Neural progenitor cell (in vitro differentiated cells): Measurements from ENCODE around the gene FBN2. TPM values are rescaled to one million over a fixed set of nuclear protein-coding genes. Genes with fewer than 3 reads are reported as not detected.

Experiments
- DNase-seq: peaks from one replicate; pipeline ENCODE4 v3.0.0-alpha.2; 2016; ENCODE audit warnings: low spot score
- H2AFZ ChIP-seq: fragments of 200-600 bp; sonication (generic); replicated peaks from 2 replicates; pipeline ENCODE4 v1.6.1; 2016; ENCODE audit warnings: antibody characterized with exemption
- H3F3A ChIP-seq: fragments of 200-600 bp; sonication (generic); 2 replicates; pipeline ENCODE4 v1.6.1; 2016; ENCODE audit warnings: antibody characterized with exemption, low read depth
- H3K27ac ChIP-seq: fragments of 200-600 bp; sonication (generic); 2 replicates; pipeline ENCODE4 v1.5.1; 2016; ENCODE audit warnings: mild to moderate bottlenecking
- H3K27me3 ChIP-seq: fragments of 200-600 bp; sonication (generic); 2 replicates; pipeline ENCODE4 v1.6.1; 2016; ENCODE audit warnings: mild to moderate bottlenecking, moderate library complexity
- H3K36me3 ChIP-seq: fragments of 200-600 bp; sonication (generic); 2 replicates; pipeline ENCODE4 v1.5.1; 2016
- H3K4me1 ChIP-seq: fragments of 200-600 bp; sonication (generic); 2 replicates; pipeline ENCODE4 v1.6.1; 2016; ENCODE audit warnings: mixed run types
- H3K4me2 ChIP-seq: fragments of 200-600 bp; sonication (generic); 2 replicates; pipeline ENCODE4 v1.6.1; 2016
- H3K4me3 ChIP-seq: fragments of 200-600 bp; sonication (generic); 2 replicates; pipeline ENCODE4 v1.5.1; 2016
- H3K79me2 ChIP-seq: fragments of 200-600 bp; sonication (generic); 2 replicates; pipeline ENCODE4 v1.6.1; 2016; ENCODE audit warnings: low read depth
- H3K9ac ChIP-seq: fragments of 200-600 bp; sonication (generic); 2 replicates; pipeline ENCODE4 v1.6.1; 2016
- H3K9me3 ChIP-seq: fragments of 200-600 bp; sonication (generic); 2 replicates; pipeline ENCODE4 v1.5.1; 2016; ENCODE audit warnings: low read depth
- H4K20me1 ChIP-seq: fragments of 200-600 bp; sonication (generic); 2 replicates; pipeline ENCODE4 v1.6.1; 2016; ENCODE audit warnings: low read depth
- H3K27ac Mint-ChIP-seq: 3 replicates; pipeline ENCODE4 v1.8.0; 2021; ENCODE audit warnings: mixed read lengths
- H3K27me3 Mint-ChIP-seq: 2 replicates; pipeline ENCODE4 v1.8.0; 2022; ENCODE audit warnings: low read depth, mild to moderate bottlenecking, inconsistent platforms, moderate library complexity, mixed read lengths; ENCODE audit not compliant: insufficient read depth
- H3K36me3 Mint-ChIP-seq: 3 replicates; pipeline ENCODE4 v1.8.0; 2021; ENCODE audit warnings: mixed read lengths
- H3K4me1 Mint-ChIP-seq: 3 replicates; pipeline ENCODE4 v1.8.0; 2021; ENCODE audit warnings: mixed read lengths
- H3K4me3 Mint-ChIP-seq: 3 replicates; pipeline ENCODE4 v1.8.0; 2021; ENCODE audit warnings: mild to moderate bottlenecking, moderate library complexity, mixed read lengths
- H3K9me3 Mint-ChIP-seq: 3 replicates; pipeline ENCODE4 v1.8.0; 2020; ENCODE audit warnings: mixed read lengths
- CTCF ChIP-seq: fragments of 200-600 bp; sonication (generic); IDR thresholded peaks from 2 replicates; pipeline ENCODE4 v1.5.1; 2017; ENCODE audit warnings: antibody characterized with exemption, mild to moderate bottlenecking
- EZH2 ChIP-seq: fragments of 200-600 bp; sonication (generic); IDR thresholded peaks from 2 replicates; pipeline ENCODE4 v1.6.1; 2017; ENCODE audit warnings: antibody characterized with exemption, mild to moderate bottlenecking, moderate library complexity
- EZH2phosphoT487 ChIP-seq: fragments of 200-600 bp; sonication (generic); IDR thresholded peaks from 2 replicates; pipeline ENCODE4 v1.6.1; 2017; ENCODE audit warnings: antibody characterized with exemption
- total RNA-seq: library from RNA; depleted of rRNA; stranded (reverse); fragments of >200 nt; gene quantifications from 2 replicates; pipeline ENCODE4 v1.2.3, GENCODE V29; 2015; ENCODE audit warnings: low replicate concordance

FBN2 gene
- total RNA-seq, 1 donor from 2014 or later: 88.1 TPM

- no peaks in the 10 kb centered on the region for H3K36me3 Mint-ChIP-seq
- no peak overlapping the region for H3K27ac Mint-ChIP-seq
Observed at GRCh38 chr5:128478386-128479368, 59.4 kb downstream of the FBN2 start.

GRCh38 chr5:128477944-128478343 lies 60.1 kb downstream of the FBN2 start:
- Mint-ChIP-seq H3K36me3 (peaks cover 3% of the 10 kb centered on the region), H3K4me3 (no peak overlapping the region), H3K27ac (no peak overlapping the region), H3K4me1 (peaks cover 13% of the 10 kb centered on the region), H3K27me3 (no peaks in the 10 kb centered on the region), H3K9me3 (no peaks in the 10 kb centered on the region)
- TF ChIP-seq EZH2 (no peak), CTCF (no peak), EZH2phosphoT487 (no peak)
- no peak for DNase-seq
- Histone ChIP-seq H3K36me3 (no peaks in the 10 kb centered on the region), H3K4me1 (no peaks in the 10 kb centered on the region), H3K4me3 (no peak overlapping the region), H3F3A (no peaks in the 10 kb centered on the region), H3K27ac (no peak overlapping the region), H3K79me2 (no peaks in the 10 kb centered on the region), H3K9me3 (no peaks in the 10 kb centered on the region), H2AFZ (no peak overlapping the region), H4K20me1 (no peaks in the 10 kb centered on the region), H3K27me3 (no peaks in the 10 kb centered on the region), H3K4me2 (no peak overlapping the region), H3K9ac (no peak overlapping the region)

More at GRCh38 chr5:128478386-128479368, 59.4 kb downstream of the FBN2 start:
- no peak overlapping the region for H3K4me3 ChIP-seq
- no peaks in the 10 kb centered on the region for H4K20me1 ChIP-seq
- Mint-ChIP-seq H3K4me1 (peaks cover 10% of the 10 kb centered on the region), H3K9me3 (no peaks in the 10 kb centered on the region), H3K4me3 (no peak overlapping the region), H3K27me3 (no peaks in the 10 kb centered on the region)
- no peaks in the 10 kb centered on the region for H3K27me3 ChIP-seq
- DNase-seq: no peak
- H3K79me2 ChIP-seq: no peaks in the 10 kb centered on the region
- no peak overlapping the region for H3K27ac ChIP-seq
- no peaks in the 10 kb centered on the region for H3K9me3 ChIP-seq
- no peak overlapping the region for H2AFZ ChIP-seq
- H3K4me2 ChIP-seq: no peak overlapping the region
- H3K4me1 ChIP-seq: no peaks in the 10 kb centered on the region
- H3K9ac ChIP-seq: no peak overlapping the region
- H3F3A ChIP-seq: no peaks in the 10 kb centered on the region
- no peaks in the 10 kb centered on the region for H3K36me3 ChIP-seq
- TF ChIP-seq EZH2 (no peak), EZH2phosphoT487 (no peak), CTCF (no peak)

- Mint-ChIP-seq H3K9me3 (no peaks in the 10 kb centered on the region), H3K27ac (no peak overlapping the region), H3K27me3 (no peaks in the 10 kb centered on the region), H3K4me3 (no peak overlapping the region), H3K4me1 (peaks cover 15% of the 10 kb centered on the region), H3K36me3 (peaks cover 8% of the 10 kb centered on the region)
- no peak for TF ChIP-seq EZH2
- TF ChIP-seq EZH2phosphoT487: no peak
- TF ChIP-seq CTCF: no peak
- Histone ChIP-seq H3K4me3 (no peak overlapping the region), H3K4me2 (no peak overlapping the region), H4K20me1 (no peaks in the 10 kb centered on the region), H3F3A (no peaks in the 10 kb centered on the region), H3K79me2 (no peaks in the 10 kb centered on the region), H3K9me3 (no peaks in the 10 kb centered on the region), H3K27ac (no peak overlapping the region), H3K4me1 (peaks cover 4% of the 10 kb centered on the region), H3K9ac (no peak overlapping the region), H3K36me3 (no peaks in the 10 kb centered on the region), H2AFZ (no peak overlapping the region), H3K27me3 (no peaks in the 10 kb centered on the region)
- DNase-seq: no peak
Observed at GRCh38 chr5:128475693-128476092, 62.4 kb downstream of the FBN2 start.
